PFSK-1 (cell line): ENCODE results near the gene SNU13.

Source experiments
- FOXP2 ChIP-seq: optimal IDR thresholded peaks from 2 replicates; pipeline ENCODE3; 2011; ENCODE audit warnings: borderline replicate concordance, control low read depth, inconsistent platforms; ENCODE audit not compliant: insufficient read depth; ENCODE audit errors: extremely low read length, extremely low read depth
- POLR2AphosphoS5 ChIP-seq: IDR thresholded peaks from 2 replicates; pipeline ENCODE4 v1.6.1; 2012; ENCODE audit warnings: low read depth, mild to moderate bottlenecking, control low read depth, low read length, moderate library complexity
- SIN3A ChIP-seq: IDR thresholded peaks from 2 replicates; pipeline ENCODE4 v1.6.1; 2012; ENCODE audit warnings: mild to moderate bottlenecking, low read length, moderate library complexity, borderline replicate concordance; ENCODE audit not compliant: insufficient read depth
- TAF1 ChIP-seq: IDR thresholded peaks from 2 replicates; pipeline ENCODE4 v1.6.1; 2012; ENCODE audit warnings: low read length, control low read depth, borderline replicate concordance; ENCODE audit not compliant: insufficient read depth
- TF ChIP-seq, protein P1 (sequence below), 2 experiments: IDR thresholded peaks; 2 replicates each; pipeline versions ENCODE4 v1.6.1 to v1.8.0; 2011 to 2012; ENCODE audit warnings: low read depth in 2 of 2, low read length in 2 of 2, control low read depth in 1 of 2, inconsistent platforms in 1 of 2, mild to moderate bottlenecking in 1 of 2, moderate library complexity in 1 of 2; ENCODE audit not compliant: insufficient read depth in 1 of 2

The SNU13 gene

GRCh38 chr22:41699264-41700107 is 10.8 kb upstream of the SNU13 start, which contains the start of gene MEI1:
Gene MEI1, plus strand, starts transcription at chr22:41699503. Its CDS starts 36 bp downstream, at chr22:41699539.
- TF ChIP-seq POLR2AphosphoS5: no peak
- TF ChIP-seq SIN3A: no peak
- no peak for TF ChIP-seq FOXP2
- TF ChIP-seq, protein P1, sequence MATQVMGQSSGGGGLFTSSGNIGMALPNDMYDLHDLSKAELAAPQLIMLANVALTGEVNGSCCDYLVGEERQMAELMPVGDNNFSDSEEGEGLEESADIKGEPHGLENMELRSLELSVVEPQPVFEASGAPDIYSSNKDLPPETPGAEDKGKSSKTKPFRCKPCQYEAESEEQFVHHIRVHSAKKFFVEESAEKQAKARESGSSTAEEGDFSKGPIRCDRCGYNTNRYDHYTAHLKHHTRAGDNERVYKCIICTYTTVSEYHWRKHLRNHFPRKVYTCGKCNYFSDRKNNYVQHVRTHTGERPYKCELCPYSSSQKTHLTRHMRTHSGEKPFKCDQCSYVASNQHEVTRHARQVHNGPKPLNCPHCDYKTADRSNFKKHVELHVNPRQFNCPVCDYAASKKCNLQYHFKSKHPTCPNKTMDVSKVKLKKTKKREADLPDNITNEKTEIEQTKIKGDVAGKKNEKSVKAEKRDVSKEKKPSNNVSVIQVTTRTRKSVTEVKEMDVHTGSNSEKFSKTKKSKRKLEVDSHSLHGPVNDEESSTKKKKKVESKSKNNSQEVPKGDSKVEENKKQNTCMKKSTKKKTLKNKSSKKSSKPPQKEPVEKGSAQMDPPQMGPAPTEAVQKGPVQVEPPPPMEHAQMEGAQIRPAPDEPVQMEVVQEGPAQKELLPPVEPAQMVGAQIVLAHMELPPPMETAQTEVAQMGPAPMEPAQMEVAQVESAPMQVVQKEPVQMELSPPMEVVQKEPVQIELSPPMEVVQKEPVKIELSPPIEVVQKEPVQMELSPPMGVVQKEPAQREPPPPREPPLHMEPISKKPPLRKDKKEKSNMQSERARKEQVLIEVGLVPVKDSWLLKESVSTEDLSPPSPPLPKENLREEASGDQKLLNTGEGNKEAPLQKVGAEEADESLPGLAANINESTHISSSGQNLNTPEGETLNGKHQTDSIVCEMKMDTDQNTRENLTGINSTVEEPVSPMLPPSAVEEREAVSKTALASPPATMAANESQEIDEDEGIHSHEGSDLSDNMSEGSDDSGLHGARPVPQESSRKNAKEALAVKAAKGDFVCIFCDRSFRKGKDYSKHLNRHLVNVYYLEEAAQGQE (IDR thresholded peaks at IDR 0.05; ENCODE audit: insufficient read depth in 1 of 2, low read depth in 2 of 2, low read length in 2 of 2): no peak
- no peak for TF ChIP-seq TAF1

- TF ChIP-seq SIN3A: no peak
- no peak for TF ChIP-seq POLR2AphosphoS5
- no peak for TF ChIP-seq TAF1
- TF ChIP-seq FOXP2: peak; percentile 42
Observed at GRCh38 chr22:41697126-41697775, 8.6 kb upstream of the SNU13 start.

DNA sequence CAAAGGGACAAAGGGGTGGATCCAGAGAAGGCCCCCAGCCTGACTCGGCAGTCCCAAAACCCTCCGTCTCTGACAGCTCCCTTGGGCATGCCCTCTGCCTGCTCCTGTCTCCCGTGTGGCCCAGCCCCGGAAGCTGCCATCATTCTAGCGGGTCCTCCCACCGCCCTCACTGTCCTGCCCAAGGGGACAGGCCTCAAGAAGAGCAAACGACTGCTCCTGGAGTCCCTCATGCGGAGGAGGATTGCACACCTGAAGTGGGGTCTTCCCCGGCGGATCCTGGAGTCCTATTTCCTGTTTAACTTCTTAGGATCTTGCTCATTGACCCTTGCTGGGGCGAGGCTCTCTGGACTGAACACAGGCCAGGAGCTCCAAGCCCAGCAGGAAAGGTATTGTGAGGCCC is 8.0 kb upstream of the SNU13 start:
- TF ChIP-seq TAF1 (no peak), SIN3A (no peak)
- TF ChIP-seq, protein P1 (IDR thresholded peaks at IDR 0.05; ENCODE audit: insufficient read depth in 1 of 2, low read depth in 2 of 2, low read length in 2 of 2): no peak

GRCh38 chr22:41695211-41695610 is 6.5 kb upstream of the SNU13 start:
- TF ChIP-seq FOXP2 (no peak), SIN3A (no peak), POLR2AphosphoS5 (no peak), TAF1 (no peak)
- TF ChIP-seq, protein P1 (IDR thresholded peaks at IDR 0.05; ENCODE audit: insufficient read depth in 1 of 2, low read depth in 2 of 2, low read length in 2 of 2): no peak

DNA sequence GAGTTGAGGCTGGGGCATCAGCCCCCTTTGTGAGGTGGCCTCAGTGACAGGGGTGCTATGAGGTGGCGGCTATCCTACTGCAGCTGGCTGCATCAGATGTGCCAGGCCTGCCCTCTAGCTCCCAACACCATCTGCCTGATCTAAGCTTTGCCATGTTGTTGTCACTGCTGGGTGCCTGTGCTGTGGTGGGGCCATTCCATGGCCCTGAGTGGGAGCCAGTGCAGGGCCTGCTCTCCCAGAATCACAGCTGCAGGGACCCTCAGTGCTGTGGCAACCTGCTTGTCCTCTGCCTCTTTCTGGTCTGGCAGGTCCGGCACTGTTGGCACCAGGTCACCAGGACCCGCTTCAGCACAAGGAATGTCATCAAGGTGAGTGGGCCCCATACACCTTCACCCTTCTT is 1.8 kb upstream of the SNU13 start:
- no peak for TF ChIP-seq SIN3A
- TF ChIP-seq FOXP2: no peak
- no peak for TF ChIP-seq POLR2AphosphoS5
- TF ChIP-seq, protein P1 (IDR thresholded peaks at IDR 0.05; ENCODE audit: insufficient read depth in 1 of 2, low read depth in 2 of 2, low read length in 2 of 2): no peak
- no peak for TF ChIP-seq TAF1
